Bronchial epithelial cell (primary cell): Measurements from ENCODE around the gene LRRC30. TPM values are rescaled to one million over a fixed set of nuclear protein-coding genes. Genes with fewer than 3 reads are reported as not detected.

Experiments used
- DNase-seq: peaks from one replicate; pipeline ENCODE4 v3.0.0-alpha.2; 2010; ENCODE audit warnings: low read depth
- FAIRE-seq: peaks from 2 replicates; lab custom pipeline; 2011; peaks lifted over from hg19 to GRCh38; lab: Jason Lieb, UNC
- H3K27me3 ChIP-seq: 2 replicates; pipeline ENCODE4 v1.5.1; 2011; ENCODE audit warnings: low read length; ENCODE audit not compliant: control insufficient read depth, insufficient read depth
- H3K36me3 ChIP-seq: 2 replicates; pipeline ENCODE4 v1.5.1; 2011; ENCODE audit warnings: low read length; ENCODE audit not compliant: control insufficient read depth, insufficient read depth
- H3K4me3 ChIP-seq: 2 replicates; pipeline ENCODE4 v1.5.1; 2011; ENCODE audit warnings: mild to moderate bottlenecking, low read depth, low read length, control low read depth
- total RNA-seq: library from RNA; depleted of rRNA; stranded (reverse); fragments of >200 nt; gene quantifications from 2 replicates; pipeline ENCODE4 v1.2.1, GENCODE V29; 2014
- TF ChIP-seq, protein P1 (sequence below): IDR thresholded peaks from 2 replicates; pipeline ENCODE4 v1.5.1; 2011; ENCODE audit warnings: mild to moderate bottlenecking, moderate library complexity, low read length, control low read depth, inconsistent platforms; ENCODE audit not compliant: insufficient read depth, severe bottlenecking

LRRC30 gene
- total RNA-seq, 1 donor from 2014 or later: not detected

DNA sequence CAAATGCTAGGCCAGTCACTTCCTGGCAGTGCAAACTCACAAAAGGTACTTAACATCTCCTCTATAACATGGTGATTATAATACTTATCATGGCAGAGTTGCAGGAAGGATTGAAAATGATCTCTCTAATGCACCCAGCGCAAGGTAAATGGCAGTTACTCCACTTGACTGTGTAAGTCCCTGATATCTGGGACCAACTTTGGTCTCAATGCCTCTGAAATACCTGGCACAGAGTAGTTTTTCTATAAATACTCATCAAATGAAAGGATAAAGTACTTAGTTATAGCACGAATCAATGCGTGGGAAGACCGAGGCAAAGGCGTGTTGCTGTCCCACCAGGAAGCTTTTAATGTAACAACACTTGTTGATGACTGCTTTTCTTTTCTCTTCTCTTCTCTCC lies 24.8 kb downstream of the LRRC30 start:
- FAIRE-seq: no peak
- DNase-seq: no peak
- Histone ChIP-seq H3K27me3 (no peaks in the 10 kb centered on the region), H3K4me3 (no peak overlapping the region), H3K36me3 (no peaks in the 10 kb centered on the region)
- TF ChIP-seq, protein P1, sequence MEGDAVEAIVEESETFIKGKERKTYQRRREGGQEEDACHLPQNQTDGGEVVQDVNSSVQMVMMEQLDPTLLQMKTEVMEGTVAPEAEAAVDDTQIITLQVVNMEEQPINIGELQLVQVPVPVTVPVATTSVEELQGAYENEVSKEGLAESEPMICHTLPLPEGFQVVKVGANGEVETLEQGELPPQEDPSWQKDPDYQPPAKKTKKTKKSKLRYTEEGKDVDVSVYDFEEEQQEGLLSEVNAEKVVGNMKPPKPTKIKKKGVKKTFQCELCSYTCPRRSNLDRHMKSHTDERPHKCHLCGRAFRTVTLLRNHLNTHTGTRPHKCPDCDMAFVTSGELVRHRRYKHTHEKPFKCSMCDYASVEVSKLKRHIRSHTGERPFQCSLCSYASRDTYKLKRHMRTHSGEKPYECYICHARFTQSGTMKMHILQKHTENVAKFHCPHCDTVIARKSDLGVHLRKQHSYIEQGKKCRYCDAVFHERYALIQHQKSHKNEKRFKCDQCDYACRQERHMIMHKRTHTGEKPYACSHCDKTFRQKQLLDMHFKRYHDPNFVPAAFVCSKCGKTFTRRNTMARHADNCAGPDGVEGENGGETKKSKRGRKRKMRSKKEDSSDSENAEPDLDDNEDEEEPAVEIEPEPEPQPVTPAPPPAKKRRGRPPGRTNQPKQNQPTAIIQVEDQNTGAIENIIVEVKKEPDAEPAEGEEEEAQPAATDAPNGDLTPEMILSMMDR: no peak

- DNase-seq (peak; percentile 3), FAIRE-seq (no peak)
- Histone ChIP-seq H3K27me3 (no peaks in the 10 kb centered on the region), H3K4me3 (no peak overlapping the region), H3K36me3 (no peaks in the 10 kb centered on the region)
- TF ChIP-seq, protein P1: no peak
These were observed 25.9 kb downstream of the LRRC30 start for GRCh38 chr18:7256618-7257425.

- Histone ChIP-seq H3K36me3 (no peaks in the 10 kb centered on the region), H3K27me3 (no peaks in the 10 kb centered on the region), H3K4me3 (no peak overlapping the region)
- FAIRE-seq: no peak
- DNase-seq: no peak
- TF ChIP-seq, protein P1: no peak
These were observed 26.5 kb downstream of the LRRC30 start for GRCh38 chr18:7257426-7257740.

- Histone ChIP-seq H3K36me3 (no peaks in the 10 kb centered on the region), H3K4me3 (no peak overlapping the region), H3K27me3 (no peaks in the 10 kb centered on the region)
- DNase-seq (no peak), FAIRE-seq (no peak)
- TF ChIP-seq, protein P1: no peak
These were observed 28.6 kb downstream of the LRRC30 start for GRCh38 chr18:7259475-7259874.

DNA sequence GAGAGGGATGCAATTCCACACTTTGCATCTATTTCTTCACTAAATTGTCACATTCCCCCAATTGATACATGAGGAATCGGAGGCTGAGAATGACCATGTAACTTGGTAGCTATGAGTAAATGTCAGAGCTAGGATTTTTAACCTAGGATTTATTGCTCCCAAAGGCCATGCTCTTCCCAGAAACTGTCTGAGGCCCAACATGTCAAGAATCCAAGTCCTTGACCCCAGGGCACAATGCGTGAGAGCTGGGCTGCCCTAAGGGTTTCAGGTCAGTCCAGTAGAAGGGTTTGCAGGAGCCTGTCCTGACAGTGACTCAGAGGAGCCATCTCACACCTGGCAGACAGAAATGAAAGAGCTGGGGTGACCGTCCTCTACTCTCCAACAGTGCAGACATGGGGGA lies 30.3 kb downstream of the LRRC30 start:
- TF ChIP-seq, protein P1: no peak
- FAIRE-seq (no peak), DNase-seq (no peak)
- Histone ChIP-seq H3K4me3 (no peak overlapping the region), H3K36me3 (no peaks in the 10 kb centered on the region), H3K27me3 (no peaks in the 10 kb centered on the region)

DNA sequence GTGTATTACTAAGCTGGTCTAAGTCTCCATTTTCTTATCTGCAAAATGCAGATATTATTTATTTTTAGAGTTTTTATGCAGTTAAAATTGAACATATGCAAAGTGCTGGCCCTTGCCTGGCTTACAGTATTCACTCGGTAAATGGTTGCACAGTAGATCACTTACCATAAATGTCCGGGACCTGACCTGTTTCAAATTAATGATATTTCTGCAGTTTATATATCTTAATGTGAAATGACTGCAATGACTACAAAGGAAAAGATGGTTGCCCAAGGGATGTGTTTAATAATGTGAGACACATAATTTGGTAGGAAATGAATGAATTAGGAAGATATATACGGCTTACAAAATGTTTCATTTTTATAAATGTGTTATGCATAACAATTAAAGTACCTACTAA lies 37.1 kb downstream of the LRRC30 start:
- Histone ChIP-seq H3K27me3 (no peaks in the 10 kb centered on the region), H3K36me3 (no peaks in the 10 kb centered on the region), H3K4me3 (no peak overlapping the region)
- TF ChIP-seq, protein P1: no peak
- no peak for DNase-seq
- FAIRE-seq: no peak
